PC-9 (cell line): ENCODE results near the gene KCNC3.

Experiments
- EZH2 ChIP-seq: fragments of 200-600 bp; sonication (generic); IDR thresholded peaks from 2 replicates; pipeline ENCODE4 v1.8.0; 2017; ENCODE audit warnings: antibody characterized with exemption, low read depth
- TF ChIP-seq, protein P1 (sequence below): fragments of 200-600 bp; sonication (generic); conservative IDR thresholded peaks from 2 replicates; pipeline ENCODE4 v1.6.1; 2017; ENCODE audit warnings: mixed run types, antibody characterized with exemption, mild to moderate bottlenecking, moderate library complexity

DNA sequence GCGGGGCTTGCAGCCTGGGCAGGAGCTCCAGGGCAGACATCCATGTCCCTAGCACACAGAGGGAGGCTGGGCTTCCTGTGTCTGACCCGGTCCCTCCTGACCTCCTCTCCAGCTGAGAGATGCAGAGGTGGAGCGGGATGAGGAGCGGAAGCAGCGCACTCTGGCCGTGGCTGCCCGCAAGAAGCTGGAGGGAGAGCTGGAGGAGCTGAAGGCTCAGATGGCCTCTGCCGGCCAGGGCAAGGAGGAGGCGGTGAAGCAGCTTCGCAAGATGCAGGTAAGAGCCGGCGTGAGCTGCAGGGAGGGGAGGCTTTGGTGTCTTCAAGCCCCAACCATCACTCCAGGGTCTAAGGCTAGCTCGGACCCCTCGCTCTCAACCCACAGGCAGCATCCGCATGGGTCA is 38.4 kb downstream of the KCNC3 start:
- TF ChIP-seq, protein P1, sequence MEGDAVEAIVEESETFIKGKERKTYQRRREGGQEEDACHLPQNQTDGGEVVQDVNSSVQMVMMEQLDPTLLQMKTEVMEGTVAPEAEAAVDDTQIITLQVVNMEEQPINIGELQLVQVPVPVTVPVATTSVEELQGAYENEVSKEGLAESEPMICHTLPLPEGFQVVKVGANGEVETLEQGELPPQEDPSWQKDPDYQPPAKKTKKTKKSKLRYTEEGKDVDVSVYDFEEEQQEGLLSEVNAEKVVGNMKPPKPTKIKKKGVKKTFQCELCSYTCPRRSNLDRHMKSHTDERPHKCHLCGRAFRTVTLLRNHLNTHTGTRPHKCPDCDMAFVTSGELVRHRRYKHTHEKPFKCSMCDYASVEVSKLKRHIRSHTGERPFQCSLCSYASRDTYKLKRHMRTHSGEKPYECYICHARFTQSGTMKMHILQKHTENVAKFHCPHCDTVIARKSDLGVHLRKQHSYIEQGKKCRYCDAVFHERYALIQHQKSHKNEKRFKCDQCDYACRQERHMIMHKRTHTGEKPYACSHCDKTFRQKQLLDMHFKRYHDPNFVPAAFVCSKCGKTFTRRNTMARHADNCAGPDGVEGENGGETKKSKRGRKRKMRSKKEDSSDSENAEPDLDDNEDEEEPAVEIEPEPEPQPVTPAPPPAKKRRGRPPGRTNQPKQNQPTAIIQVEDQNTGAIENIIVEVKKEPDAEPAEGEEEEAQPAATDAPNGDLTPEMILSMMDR = no peak
- no peak for TF ChIP-seq EZH2
